Mucosa of descending colon (tissue), 3 donors: Measurements from ENCODE around the gene APOA4. TPM values are rescaled to one million over a fixed set of nuclear protein-coding genes. Genes with fewer than 3 reads are reported as not detected.
A peak's percentile ranks its signal among the peaks of the same experiment; 100 is the strongest.

Source experiments
- ATAC-seq: fragments of 200-7000 bp; cut with Tn5 transposase; one replicate; pipeline ENCODE4 v1.9.1; 2020; ENCODE audit warnings: mild to moderate bottlenecking, moderate library complexity
- DNase-seq, 3 donors: peaks; one replicate each; pipeline ENCODE4 v3.0.0-alpha.2; 2020
- H3K36me3 ChIP-seq: fragments of 200-600 bp; one replicate; pipeline ENCODE4 v1.8.0; 2021; ENCODE audit warnings: low read depth, mild to moderate bottlenecking
- H3K4me1 ChIP-seq: fragments of 200-600 bp; one replicate; pipeline ENCODE4 v1.8.0; 2021; ENCODE audit warnings: low read depth, mild to moderate bottlenecking
- H3K4me3 ChIP-seq: fragments of 200-600 bp; one replicate; pipeline ENCODE4 v1.8.0; 2021; ENCODE audit warnings: mild to moderate bottlenecking
- H3K9me3 ChIP-seq: fragments of 200-600 bp; one replicate; pipeline ENCODE4 v1.8.0; 2021; ENCODE audit warnings: mild to moderate bottlenecking
- intact Hi-C, 2 donors: fragments of 100-400 bp; cut with DNase I in 1 of 2; cut with micrococcal nuclease in 1 of 2; formaldehyde crosslinking; loops; one replicate each; pipeline versions ENCODE4 v1.11.0 to v1.11.1; 2022; cut with DNase I, micrococcal nuclease
- total RNA-seq, 3 donors: library from RNA; stranded (reverse); fragmentation: NEBNext Ultra II Directional in 2 of 3; extraction: Animal tissue kit (Norgen Biotek cat#: 25700) in 2 of 3; gene quantifications; one replicate each; pipeline versions ENCODE4 v1.2.1 to v1.2.4, GENCODE V29; 2021 to 2023
- TF ChIP-seq, protein P1 (sequence below): fragments of 200-600 bp; IDR thresholded peaks from one replicate; pipeline ENCODE4 v1.8.0; 2022; ENCODE audit warnings: antibody characterized with exemption, mild to moderate bottlenecking
- donor health status: DM: no; HTN: no; CAD: no; lungs with moderate emphysema.
- donor health status: DM: no; HTN: no; CAD: no.
- donor health status: DM: no; HTN: yes; CAD: no.

The APOA4 gene
- total RNA-seq, 3 donors from 2014 or later, result not detected

DNA sequence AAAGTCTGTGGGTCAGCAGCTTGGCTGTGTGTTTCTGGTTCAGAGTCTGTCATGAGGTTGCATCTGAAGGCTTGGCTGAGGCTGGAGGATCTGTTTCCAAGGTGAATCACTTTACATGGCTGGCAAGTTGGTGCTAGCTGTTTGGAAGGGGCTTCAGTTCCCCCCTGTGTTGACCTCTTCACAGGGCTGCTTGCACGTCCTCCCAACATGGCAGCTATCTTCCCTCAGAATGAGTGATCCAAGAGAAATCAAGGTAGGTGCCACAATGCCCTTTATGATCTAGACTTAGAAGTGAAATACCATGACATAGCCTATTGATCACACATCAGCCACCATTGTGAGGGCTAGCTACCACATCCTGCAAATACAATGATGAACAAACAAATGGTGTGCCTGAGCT, 9.9 kb downstream of the APOA4 start:
- no peaks in the 10 kb centered on the region for H3K9me3 ChIP-seq
- DNase-seq (no peak), ATAC-seq (no peak)
- intact Hi-C loops, result no loop called here
- no peaks in the 10 kb centered on the region for H3K36me3 ChIP-seq
- TF ChIP-seq, protein P1, sequence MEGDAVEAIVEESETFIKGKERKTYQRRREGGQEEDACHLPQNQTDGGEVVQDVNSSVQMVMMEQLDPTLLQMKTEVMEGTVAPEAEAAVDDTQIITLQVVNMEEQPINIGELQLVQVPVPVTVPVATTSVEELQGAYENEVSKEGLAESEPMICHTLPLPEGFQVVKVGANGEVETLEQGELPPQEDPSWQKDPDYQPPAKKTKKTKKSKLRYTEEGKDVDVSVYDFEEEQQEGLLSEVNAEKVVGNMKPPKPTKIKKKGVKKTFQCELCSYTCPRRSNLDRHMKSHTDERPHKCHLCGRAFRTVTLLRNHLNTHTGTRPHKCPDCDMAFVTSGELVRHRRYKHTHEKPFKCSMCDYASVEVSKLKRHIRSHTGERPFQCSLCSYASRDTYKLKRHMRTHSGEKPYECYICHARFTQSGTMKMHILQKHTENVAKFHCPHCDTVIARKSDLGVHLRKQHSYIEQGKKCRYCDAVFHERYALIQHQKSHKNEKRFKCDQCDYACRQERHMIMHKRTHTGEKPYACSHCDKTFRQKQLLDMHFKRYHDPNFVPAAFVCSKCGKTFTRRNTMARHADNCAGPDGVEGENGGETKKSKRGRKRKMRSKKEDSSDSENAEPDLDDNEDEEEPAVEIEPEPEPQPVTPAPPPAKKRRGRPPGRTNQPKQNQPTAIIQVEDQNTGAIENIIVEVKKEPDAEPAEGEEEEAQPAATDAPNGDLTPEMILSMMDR, result no peak
- no peak overlapping the region for H3K4me3 ChIP-seq
- H3K4me1 ChIP-seq, result no peaks in the 10 kb centered on the region

DNA sequence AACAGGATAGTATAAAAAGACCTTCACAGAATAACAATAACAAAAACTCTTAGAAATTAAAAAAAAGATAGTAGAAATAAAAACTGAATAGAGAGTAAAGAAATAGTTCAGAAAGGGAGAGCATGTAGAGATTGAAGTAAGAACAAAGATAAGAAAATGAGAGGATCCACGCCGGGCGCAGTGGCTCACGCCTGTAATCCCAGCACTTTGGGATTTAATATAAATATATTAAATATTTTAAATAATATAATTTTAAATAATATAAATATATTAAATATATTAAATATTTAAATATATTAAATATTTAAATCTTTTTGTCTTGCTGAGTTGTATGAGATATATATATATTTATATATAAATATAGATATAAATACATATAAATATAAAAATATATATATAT, 11.0 kb downstream of the APOA4 start:
- no peak for DNase-seq
- TF ChIP-seq, protein P1, result no peak
- H3K36me3 ChIP-seq, result no peaks in the 10 kb centered on the region
- H3K4me3 ChIP-seq, result no peak overlapping the region
- no peaks in the 10 kb centered on the region for H3K9me3 ChIP-seq
- H3K4me1 ChIP-seq, result no peaks in the 10 kb centered on the region
- intact Hi-C loops, result no loop called here
- ATAC-seq, result no peak

DNA sequence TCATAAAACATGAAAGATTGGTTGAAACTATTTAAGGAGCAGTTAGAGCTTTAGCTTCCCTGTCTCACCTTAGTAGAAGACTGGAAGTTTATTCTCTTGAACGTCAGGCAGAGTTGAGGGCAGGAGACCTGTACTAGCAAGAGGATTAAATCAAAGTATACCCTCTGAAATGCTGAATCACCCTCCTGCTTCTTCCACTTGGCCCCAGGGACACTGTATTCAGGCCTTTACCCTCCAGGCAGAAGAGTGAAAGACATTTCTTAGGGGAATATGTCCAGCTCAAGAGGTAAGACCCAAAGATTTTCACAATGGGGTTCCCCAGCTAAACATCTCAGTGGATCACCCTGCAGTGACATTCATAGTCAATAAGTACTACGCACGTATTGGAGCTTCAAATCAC, 11.9 kb downstream of the APOA4 start:
- Histone ChIP-seq H3K4me1 (no peaks in the 10 kb centered on the region), H3K36me3 (no peaks in the 10 kb centered on the region), H3K9me3 (no peaks in the 10 kb centered on the region), H3K4me3 (no peak overlapping the region)
- DNase-seq (no peak), ATAC-seq (no peak)
- TF ChIP-seq, protein P1, result no peak
- intact Hi-C loops, result no loop called here

DNA sequence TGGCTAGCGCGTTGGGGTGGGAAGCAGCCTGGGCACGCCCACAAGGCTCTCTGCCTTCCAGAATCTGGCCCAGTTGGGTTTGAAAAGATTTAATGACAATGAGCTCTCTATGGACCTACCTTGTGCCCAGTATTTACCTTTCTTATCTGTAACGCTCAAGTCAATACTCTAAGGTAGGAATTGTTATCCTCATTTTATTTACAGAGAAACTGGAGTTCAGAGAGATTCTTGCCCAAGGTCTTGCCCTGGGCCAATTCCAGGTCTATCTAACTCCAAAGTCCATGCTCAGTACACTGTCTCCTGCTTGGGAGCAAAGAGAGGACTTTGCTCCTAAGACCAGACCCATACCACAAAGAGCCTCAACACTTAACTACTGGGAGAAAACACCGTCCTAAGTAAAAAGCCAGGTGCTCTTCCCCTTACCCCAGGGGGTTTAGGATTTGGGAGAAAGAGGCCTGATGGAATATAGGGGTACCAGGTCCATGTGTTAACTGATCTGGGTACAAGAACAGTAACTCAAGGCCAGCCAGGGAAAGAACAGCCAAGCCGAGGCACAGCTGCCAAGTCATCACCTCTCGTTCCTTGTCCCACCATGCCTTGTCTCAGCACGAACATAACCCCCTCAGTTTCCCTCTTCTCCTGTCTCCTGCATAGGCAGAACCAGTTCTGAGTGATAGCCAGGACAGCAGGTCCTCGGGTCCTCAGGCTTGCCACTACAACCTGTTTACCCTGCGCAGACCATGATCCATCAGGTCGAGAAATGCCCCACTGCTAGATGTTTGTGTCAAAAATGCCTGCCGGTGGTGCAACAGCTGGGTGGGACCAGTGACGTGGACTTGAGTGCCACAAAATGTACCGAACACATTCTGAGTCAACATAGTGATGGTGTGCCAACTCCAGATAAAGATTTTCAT, 14.6 kb downstream of the APOA4 start:
- no peak overlapping the region for H3K4me3 ChIP-seq
- ATAC-seq, result peak; percentile 89
- TF ChIP-seq, protein P1, result no peak
- no peaks in the 10 kb centered on the region for H3K4me1 ChIP-seq
- intact Hi-C loops, result no loop called here
- no peaks in the 10 kb centered on the region for H3K36me3 ChIP-seq
- peak in 2 of 3 donors; percentile 42 to 60 for DNase-seq
- no peaks in the 10 kb centered on the region for H3K9me3 ChIP-seq

DNA sequence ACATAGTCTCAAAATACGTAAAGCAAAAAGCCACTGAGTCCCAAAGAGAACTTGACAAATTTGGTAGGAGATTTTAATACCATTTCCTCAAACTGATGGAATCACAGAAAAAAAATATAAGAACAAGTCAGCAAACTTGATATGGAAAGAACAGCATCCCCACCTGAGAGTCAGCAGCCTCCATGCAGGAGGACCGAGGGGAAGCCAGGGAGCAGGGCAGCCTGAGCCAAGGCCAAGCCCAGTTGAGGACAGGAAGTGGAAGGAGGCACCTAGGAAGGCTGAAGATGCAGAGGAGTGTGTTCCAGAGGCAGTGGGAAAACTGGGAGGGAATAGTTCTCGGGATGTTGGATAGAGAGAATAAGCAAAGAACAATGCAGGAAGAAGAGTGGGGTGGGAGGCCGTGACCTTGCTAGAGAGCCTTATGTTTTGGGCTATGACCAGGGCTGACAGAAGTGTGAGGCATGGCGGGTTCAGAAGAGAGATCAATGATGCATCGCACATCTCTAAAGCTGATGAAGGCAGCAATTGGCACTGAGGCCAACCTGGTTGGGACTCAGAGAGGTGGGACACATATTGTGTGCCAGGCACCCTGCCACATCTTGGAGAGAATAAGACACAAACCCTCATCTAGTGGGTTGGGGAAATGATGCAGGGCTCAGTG, 15.4 kb downstream of the APOA4 start:
- intact Hi-C loops, result no loop called here
- Histone ChIP-seq H3K4me1 (no peaks in the 10 kb centered on the region), H3K36me3 (no peaks in the 10 kb centered on the region), H3K4me3 (no peak overlapping the region), H3K9me3 (no peaks in the 10 kb centered on the region)
- TF ChIP-seq, protein P1, result no peak
- ATAC-seq (peak; percentile 11), DNase-seq (no peak)
